HepG2 (cell line): ENCODE results near the gene CTNND2. TPM values are rescaled to one million over a fixed set of nuclear protein-coding genes. Genes with fewer than 3 reads are reported as not detected.

Source experiments
- AGO2 ChIP-seq: fragments of 200-400 bp; formaldehyde crosslinking; optimal IDR thresholded peaks from 2 replicates; pipeline ENCODE3; 2017; ENCODE audit warnings: mild to moderate bottlenecking, low read depth, low read length, moderate library complexity
- HNRNPK ChIP-seq: fragments of 200-400 bp; formaldehyde crosslinking; IDR thresholded peaks from 2 replicates; pipeline ENCODE4 v1.6.1; 2018; ENCODE audit warnings: low read length, low read depth, moderate library complexity, mild to moderate bottlenecking; ENCODE audit not compliant: poor library complexity, severe bottlenecking
- IKZF5 ChIP-seq: IDR thresholded peaks from 2 replicates; pipeline ENCODE4 v1.6.1; 2018; ENCODE audit warnings: missing genetic modification reagents, mild to moderate bottlenecking, missing compliant biosample characterization
- KDM3A ChIP-seq: IDR thresholded peaks from 2 replicates; pipeline ENCODE4 v1.6.1; 2018; ENCODE audit warnings: low read depth, missing compliant biosample characterization
- MATR3 ChIP-seq: sonication (generic); formaldehyde crosslinking; IDR thresholded peaks from 2 replicates; pipeline ENCODE4 v1.4.0; 2020; ENCODE audit warnings: missing genetic modification reagents
- MXD4 ChIP-seq: IDR thresholded peaks from 2 replicates; pipeline ENCODE4 v1.6.1; 2016; ENCODE audit warnings: mild to moderate bottlenecking, missing biosample characterization, missing genetic modification reagents
- ZFX ChIP-seq: sonication (generic); formaldehyde crosslinking; IDR thresholded peaks from 2 replicates; pipeline ENCODE4 v1.4.0; 2020; ENCODE audit warnings: mild to moderate bottlenecking, low read depth, missing genetic modification reagents, moderate library complexity
- ZNF484 ChIP-seq: sonication (generic); formaldehyde crosslinking; IDR thresholded peaks from 2 replicates; pipeline ENCODE4 v1.5.1; 2020; ENCODE audit warnings: mild to moderate bottlenecking, low read depth, missing genetic modification reagents, borderline replicate concordance
- ZNF678 ChIP-seq: sonication (generic); formaldehyde crosslinking; IDR thresholded peaks from 2 replicates; pipeline ENCODE4 v1.4.0; 2020; ENCODE audit warnings: mild to moderate bottlenecking, missing genetic modification reagents
- polyA plus RNA-seq, 8 experiments: library from polyadenylated mRNA; depleted of rRNA in 3 of 8; stranded (reverse) in 7 of 8; unstranded in 1 of 8; fragments of >200 nt; fragmentation: Illumina TruSeq in 4 of 8; extraction: Trizol in 4 of 8; gene quantifications; 2 replicates each; pipeline versions ENCODE4 v1.2.1 to v1.2.3, GENCODE V29; 2011 to 2016; ENCODE audit warnings: low read depth in 4 of 8, missing spikeins in 1 of 8, mixed read lengths in 1 of 8; ENCODE audit not compliant: insufficient read depth in 1 of 8
- total RNA-seq, 5 experiments: library from RNA; depleted of rRNA; stranded (reverse); fragments of >200 nt; fragmentation: Illumina TruSeq; extraction: Trizol; gene quantifications; 2 replicates each; pipeline ENCODE4 v1.2.3, GENCODE V29; 2016; ENCODE audit warnings: low read depth in 1 of 5
- TF ChIP-seq, protein P1 (sequence below): IDR thresholded peaks from 2 replicates; pipeline ENCODE4 v1.6.1; 2016; ENCODE audit warnings: missing compliant biosample characterization, missing genetic modification reagents, borderline replicate concordance
- TF ChIP-seq, protein P2 (sequence below): fragments of 450-650 bp; IDR thresholded peaks from 2 replicates; pipeline ENCODE4 v1.6.1; 2016

CTNND2 gene
- total and polyA plus RNA-seq, 2 of the 13 experiments (the other 11 are each of a cell fraction or from before 2014, with no cell fraction given), result not detected

GRCh38 chr5:11596657-11597071, 307.6 kb downstream of the CTNND2 start (continued):
- no peak for TF ChIP-seq HNRNPK
- no peak for TF ChIP-seq MXD4 (CRISPR knock-in tag)
- no peak for TF ChIP-seq KDM3A (CRISPR knock-in tag)
- no peak for TF ChIP-seq ZNF484 (CRISPR knock-in tag)
- TF ChIP-seq, protein P1, sequence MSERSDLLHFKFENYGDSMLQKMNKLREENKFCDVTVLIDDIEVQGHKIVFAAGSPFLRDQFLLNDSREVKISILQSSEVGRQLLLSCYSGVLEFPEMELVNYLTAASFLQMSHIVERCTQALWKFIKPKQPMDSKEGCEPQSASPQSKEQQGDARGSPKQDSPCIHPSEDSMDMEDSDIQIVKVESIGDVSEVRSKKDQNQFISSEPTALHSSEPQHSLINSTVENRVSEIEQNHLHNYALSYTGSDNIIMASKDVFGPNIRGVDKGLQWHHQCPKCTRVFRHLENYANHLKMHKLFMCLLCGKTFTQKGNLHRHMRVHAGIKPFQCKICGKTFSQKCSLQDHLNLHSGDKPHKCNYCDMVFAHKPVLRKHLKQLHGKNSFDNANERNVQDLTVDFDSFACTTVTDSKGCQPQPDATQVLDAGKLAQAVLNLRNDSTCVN (CRISPR knock-in tag), result no peak
- no peak for TF ChIP-seq ZFX (CRISPR knock-in tag)
- TF ChIP-seq MATR3 (CRISPR knock-in tag), result no peak
- TF ChIP-seq, protein P2, sequence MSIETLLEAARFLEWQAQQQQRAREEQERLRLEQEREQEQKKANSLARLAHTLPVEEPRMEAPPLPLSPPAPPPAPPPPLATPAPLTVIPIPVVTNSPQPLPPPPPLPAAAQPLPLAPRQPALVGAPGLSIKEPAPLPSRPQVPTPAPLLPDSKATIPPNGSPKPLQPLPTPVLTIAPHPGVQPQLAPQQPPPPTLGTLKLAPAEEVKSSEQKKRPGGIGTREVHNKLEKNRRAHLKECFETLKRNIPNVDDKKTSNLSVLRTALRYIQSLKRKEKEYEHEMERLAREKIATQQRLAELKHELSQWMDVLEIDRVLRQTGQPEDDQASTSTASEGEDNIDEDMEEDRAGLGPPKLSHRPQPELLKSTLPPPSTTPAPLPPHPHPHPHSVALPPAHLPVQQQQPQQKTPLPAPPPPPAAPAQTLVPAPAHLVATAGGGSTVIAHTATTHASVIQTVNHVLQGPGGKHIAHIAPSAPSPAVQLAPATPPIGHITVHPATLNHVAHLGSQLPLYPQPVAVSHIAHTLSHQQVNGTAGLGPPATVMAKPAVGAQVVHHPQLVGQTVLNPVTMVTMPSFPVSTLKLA, result no peak
- no peak for TF ChIP-seq AGO2
- peak; percentile 76 for TF ChIP-seq IKZF5 (CRISPR knock-in tag)
- TF ChIP-seq ZNF678 (CRISPR knock-in tag), result no peak
- TF ChIP-seq, all 625 proteins: peak for 137
